Measurements from ENCODE around the gene ESYT1. TPM values are rescaled to one million over a fixed set of nuclear protein-coding genes. Genes with fewer than 3 reads are reported as not detected.

ESYT1 gene
- total RNA-seq, 2 experiments from 2014 or later, result 142 to 146 TPM

DNA sequence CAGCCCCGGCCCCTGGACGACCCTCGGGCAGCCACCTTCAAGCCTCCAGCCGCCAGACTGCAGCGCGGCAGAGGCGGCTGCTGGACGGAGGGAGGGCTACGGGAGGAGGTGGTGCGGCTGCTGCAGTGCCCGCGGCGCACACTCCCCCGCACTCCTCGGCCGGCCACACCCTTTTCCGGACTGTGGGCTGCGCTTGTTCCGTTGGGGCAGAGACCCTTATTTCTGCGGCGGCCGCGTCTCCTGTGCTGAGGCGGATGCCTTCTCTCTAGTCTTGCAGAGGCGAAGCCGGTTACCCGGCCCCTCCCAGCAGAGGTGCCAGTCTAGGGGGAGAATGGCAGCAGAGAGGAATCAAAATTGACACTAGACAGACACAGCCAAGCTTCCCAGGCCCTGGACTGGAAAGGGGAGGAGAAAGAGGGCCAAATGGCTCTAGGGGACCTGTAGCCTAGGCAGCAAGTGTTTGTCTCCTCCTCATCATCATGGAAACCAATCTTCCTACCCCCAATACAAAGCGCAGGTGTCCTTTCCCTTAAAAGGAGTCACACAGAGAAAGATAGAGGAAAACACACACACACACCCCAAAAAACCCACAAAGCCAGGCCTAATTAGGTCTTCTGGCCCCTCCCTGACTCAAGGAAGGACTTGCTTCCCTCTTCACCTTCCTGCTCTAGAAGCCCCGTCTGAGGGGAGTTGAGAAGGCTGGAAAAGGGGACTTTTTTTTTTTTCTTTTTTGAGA is 1.3 kb downstream of the ESYT1 start:
- Mint-ChIP-seq H3K9me3 (no peaks in the 10 kb centered on the region), H3K36me3 (peaks cover 51% of the 10 kb centered on the region), H3K27ac (peak overlapping the region; percentile 93), H3K4me1 (ENCODE audit: low read depth) (peaks cover 65% of the 10 kb centered on the region), H3K4me3 (peak overlapping the region; percentile 97), H3K27me3 (no peaks in the 10 kb centered on the region)
- ChIA-PET CTCF (interaction anchor here (1.0 to 7.8 kb wide), 4 partner anchors 12 to 60 kb away, joined by 3 to 118 read pairs (median 58); partner anchors contain the start of genes MYL6B, RPL41, SMARCC2 and ZC3H10), POLR2A (interaction anchor here (0.7 to 3.8 kb wide), 12 partner anchors 12 to 92 kb away, joined by 3 to 45 read pairs (median 10); partner anchors contain the start of genes MYL6, MYL6B, RNF41 and RPL41)
- DNase-seq, result peak; percentile 80
- intact Hi-C loops (cut with micrococcal nuclease), result loop anchor here (1.0 kb wide), 1 partner anchor 9 kb away; no protein-coding TSS in a partner anchor

DNA sequence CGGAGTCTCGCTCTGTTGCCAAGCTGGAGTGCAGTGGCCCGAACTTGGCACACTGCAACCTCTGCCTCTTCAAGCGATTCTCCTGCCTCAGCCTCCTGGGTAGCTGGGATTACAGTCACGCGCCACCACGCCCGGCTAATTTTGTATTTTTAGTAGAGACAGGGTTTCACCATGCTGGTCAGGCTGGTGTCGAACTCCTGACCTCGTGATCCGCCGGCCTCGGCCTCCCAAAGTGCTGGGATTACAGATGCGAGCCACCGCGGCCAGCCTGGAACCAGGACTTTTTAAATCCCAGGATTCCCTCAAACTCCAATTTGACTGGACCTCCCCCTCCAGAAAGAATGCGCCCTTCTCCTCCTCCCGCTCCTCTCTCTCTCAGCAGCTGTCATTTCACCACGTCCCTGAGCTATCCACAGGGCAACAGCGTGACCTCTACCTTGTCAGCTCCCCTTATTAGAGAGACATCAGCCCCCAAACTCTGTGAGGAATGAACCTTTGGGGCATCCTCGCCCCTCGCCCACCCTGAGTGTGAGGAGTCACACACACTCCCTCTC is 2.0 kb downstream of the ESYT1 start:
- H3K27me3 Mint-ChIP-seq, result no peaks in the 10 kb centered on the region
- POLR2A ChIA-PET, result interaction anchor here (0.7 to 2.6 kb wide), 6 partner anchors 12 to 64 kb away, joined by 3 to 17 read pairs (median 3); partner anchors contain the start of genes MYL6, MYL6B and SMARCC2
- DNase-seq, result no peak
- H3K27ac Mint-ChIP-seq, result peak overlapping the region; percentile 93
- H3K9me3 Mint-ChIP-seq, result no peaks in the 10 kb centered on the region
- H3K36me3 Mint-ChIP-seq, result peaks cover 51% of the 10 kb centered on the region
- intact Hi-C loops (cut with micrococcal nuclease), result loop anchor here (1.0 kb wide), 1 partner anchor 8 kb away; no protein-coding TSS in a partner anchor
- peak overlapping the region; percentile 97 for H3K4me3 Mint-ChIP-seq
- H3K4me1 Mint-ChIP-seq (ENCODE audit: low read depth), result peaks cover 63% of the 10 kb centered on the region
- CTCF ChIA-PET, result interaction anchor here (1.0 to 7.8 kb wide), 3 partner anchors 13 to 59 kb away, joined by 3 to 118 read pairs (median 62); partner anchors contain the start of genes MYL6B, RPL41, SMARCC2 and ZC3H10

DNA sequence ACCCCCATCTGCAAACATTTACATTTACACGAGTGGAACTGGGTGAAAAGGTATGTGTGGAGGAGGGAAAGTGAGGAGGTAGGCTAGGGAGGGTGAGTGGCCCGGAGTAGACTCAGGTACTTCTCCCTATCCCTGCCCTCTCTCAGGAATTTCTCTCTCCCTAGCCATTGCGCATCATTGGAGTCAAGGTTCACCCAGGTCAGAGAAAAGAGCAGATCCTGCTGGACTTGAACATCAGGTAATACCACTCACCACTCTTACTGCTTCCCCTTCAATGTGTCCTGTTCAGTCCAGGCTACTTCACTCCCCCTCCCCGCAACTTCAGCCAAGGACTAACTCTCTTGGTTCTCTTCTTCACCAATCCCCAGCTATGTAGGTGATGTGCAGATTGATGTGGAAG is 2.8 kb downstream of the ESYT1 start:
- intact Hi-C loops (cut with micrococcal nuclease), result no loop called here
- no peak overlapping the region for H3K4me3 Mint-ChIP-seq
- H3K4me1 Mint-ChIP-seq (ENCODE audit: low read depth), result peaks cover 61% of the 10 kb centered on the region
- no peak for DNase-seq
- CTCF ChIA-PET, result interaction anchor here (1.0 to 7.8 kb wide), 3 partner anchors 21 to 58 kb away, joined by 3 to 118 read pairs (median 3); partner anchors contain the start of genes MYL6B, PA2G4 and SMARCC2
- H3K36me3 Mint-ChIP-seq, result peaks cover 53% of the 10 kb centered on the region
- POLR2A ChIA-PET, result no interaction called here
- H3K27me3 Mint-ChIP-seq, result no peaks in the 10 kb centered on the region
- no peaks in the 10 kb centered on the region for H3K9me3 Mint-ChIP-seq
- H3K27ac Mint-ChIP-seq, result peak overlapping the region; percentile 11

GRCh38 chr12:56134897-56135296 is 6.8 kb downstream of the ESYT1 start:
- intact Hi-C loops (cut with micrococcal nuclease), result no loop called here
- POLR2A ChIA-PET, result no interaction called here
- Mint-ChIP-seq H3K4me3 (no peak overlapping the region), H3K27ac (no peak overlapping the region), H3K36me3 (peaks cover 75% of the 10 kb centered on the region), H3K27me3 (no peaks in the 10 kb centered on the region), H3K9me3 (no peaks in the 10 kb centered on the region), H3K4me1 (ENCODE audit: low read depth) (peaks cover 67% of the 10 kb centered on the region)
- DNase-seq, result no peak
- CTCF ChIA-PET, result no interaction called here

- no peaks in the 10 kb centered on the region for H3K9me3 Mint-ChIP-seq
- H3K4me1 Mint-ChIP-seq (ENCODE audit: low read depth), result peaks cover 61% of the 10 kb centered on the region
- POLR2A ChIA-PET, result interaction anchor here (1.1 kb wide), 1 partner anchor 31 kb away, joined by 3 read pairs; no protein-coding TSS in a partner anchor
- peaks cover 69% of the 10 kb centered on the region for H3K36me3 Mint-ChIP-seq
- no peak overlapping the region for H3K4me3 Mint-ChIP-seq
- intact Hi-C loops (cut with micrococcal nuclease), result loop anchor here (1.0 kb wide), 1 partner anchor 9 kb away; no protein-coding TSS in a partner anchor
- no peaks in the 10 kb centered on the region for H3K27me3 Mint-ChIP-seq
- DNase-seq, result no peak
- peak overlapping the region; percentile 50 for H3K27ac Mint-ChIP-seq
- CTCF ChIA-PET, result interaction anchor here (0.8 to 1.8 kb wide), 6 partner anchors 10 to 84 kb away, joined by 3 to 6 read pairs (median 4); partner anchors contain the start of genes ESYT1, RNF41, SMARCC2 and ZC3H10
These were observed 9.9 kb downstream of the ESYT1 start for GRCh38 chr12:56137853-56138571.

- Mint-ChIP-seq H3K27ac (peak overlapping the region; percentile 81), H3K36me3 (peaks cover 66% of the 10 kb centered on the region), H3K4me1 (ENCODE audit: low read depth) (peaks cover 46% of the 10 kb centered on the region), H3K4me3 (no peak overlapping the region), H3K9me3 (no peaks in the 10 kb centered on the region), H3K27me3 (no peaks in the 10 kb centered on the region)
- intact Hi-C loops (cut with micrococcal nuclease), result no loop called here
- no peak for DNase-seq
- CTCF ChIA-PET, result interaction anchor here (1.0 to 2.3 kb wide), 2 partner anchors 10 to 15 kb away, joined by 3 to 10 read pairs; partner anchors contain the start of gene MYL6B
- POLR2A ChIA-PET, result interaction anchor here (0.6 to 2.1 kb wide), 8 partner anchors 10 to 40 kb away, joined by 3 to 9 read pairs (median 4); partner anchors contain the start of genes ESYT1 and MYL6B
These were observed 14.1 kb downstream of the ESYT1 start for GRCh38 chr12:56141946-56142784.

GRCh38 chr12:56143217-56143616 is 15.2 kb downstream of the ESYT1 start:
- DNase-seq, result no peak
- POLR2A ChIA-PET, result interaction anchor here (0.6 to 2.1 kb wide), 5 partner anchors 8 to 18 kb away, joined by 3 to 9 read pairs (median 3); partner anchors contain the start of genes ESYT1, MYL6 and MYL6B
- Mint-ChIP-seq H3K4me3 (no peak overlapping the region), H3K4me1 (ENCODE audit: low read depth) (peaks cover 36% of the 10 kb centered on the region), H3K27ac (peak overlapping the region; percentile 81), H3K9me3 (no peaks in the 10 kb centered on the region), H3K27me3 (no peaks in the 10 kb centered on the region), H3K36me3 (peaks cover 57% of the 10 kb centered on the region)
- intact Hi-C loops (cut with micrococcal nuclease), result no loop called here
- CTCF ChIA-PET, result interaction anchor here (0.9 to 2.3 kb wide), 4 partner anchors 9 to 63 kb away, joined by 3 to 10 read pairs (median 4); partner anchors contain the start of genes MYL6B and SMARCC2

- no peaks in the 10 kb centered on the region for H3K9me3 Mint-ChIP-seq
- ChIA-PET POLR2A (interaction anchor here (1.0 to 2.1 kb wide), 3 partner anchors 8 to 17 kb away, joined by 3 to 9 read pairs (median 4); partner anchors contain the start of genes MYL6 and MYL6B), CTCF (interaction anchor here (1.6 kb wide), 1 partner anchor 46 kb away, joined by 6 read pairs; the partner anchor contains the start of gene SMARCC2)
- peaks cover 30% of the 10 kb centered on the region for H3K4me1 Mint-ChIP-seq (ENCODE audit: low read depth)
- no peaks in the 10 kb centered on the region for H3K27me3 Mint-ChIP-seq
- peak overlapping the region; percentile 81 for H3K27ac Mint-ChIP-seq
- DNase-seq, result no peak
- intact Hi-C loops (cut with micrococcal nuclease), result no loop called here
- peaks cover 50% of the 10 kb centered on the region for H3K36me3 Mint-ChIP-seq
- H3K4me3 Mint-ChIP-seq, result no peak overlapping the region
These were observed 15.8 kb downstream of the ESYT1 start for GRCh38 chr12:56143870-56144269.

GRCh38 chr12:56145217-56145616 is 17.1 kb downstream of the ESYT1 start:
- ChIA-PET CTCF (no interaction called here), POLR2A (interaction anchor here (1.3 kb wide), 1 partner anchor 15 kb away, joined by 3 read pairs; no protein-coding TSS in a partner anchor)
- Mint-ChIP-seq H3K9me3 (no peaks in the 10 kb centered on the region), H3K27me3 (no peaks in the 10 kb centered on the region), H3K4me1 (ENCODE audit: low read depth) (peaks cover 28% of the 10 kb centered on the region), H3K36me3 (peaks cover 43% of the 10 kb centered on the region), H3K4me3 (no peak overlapping the region), H3K27ac (peak overlapping the region; percentile 54)
- intact Hi-C loops (cut with micrococcal nuclease), result no loop called here
- no peak for DNase-seq

DNA sequence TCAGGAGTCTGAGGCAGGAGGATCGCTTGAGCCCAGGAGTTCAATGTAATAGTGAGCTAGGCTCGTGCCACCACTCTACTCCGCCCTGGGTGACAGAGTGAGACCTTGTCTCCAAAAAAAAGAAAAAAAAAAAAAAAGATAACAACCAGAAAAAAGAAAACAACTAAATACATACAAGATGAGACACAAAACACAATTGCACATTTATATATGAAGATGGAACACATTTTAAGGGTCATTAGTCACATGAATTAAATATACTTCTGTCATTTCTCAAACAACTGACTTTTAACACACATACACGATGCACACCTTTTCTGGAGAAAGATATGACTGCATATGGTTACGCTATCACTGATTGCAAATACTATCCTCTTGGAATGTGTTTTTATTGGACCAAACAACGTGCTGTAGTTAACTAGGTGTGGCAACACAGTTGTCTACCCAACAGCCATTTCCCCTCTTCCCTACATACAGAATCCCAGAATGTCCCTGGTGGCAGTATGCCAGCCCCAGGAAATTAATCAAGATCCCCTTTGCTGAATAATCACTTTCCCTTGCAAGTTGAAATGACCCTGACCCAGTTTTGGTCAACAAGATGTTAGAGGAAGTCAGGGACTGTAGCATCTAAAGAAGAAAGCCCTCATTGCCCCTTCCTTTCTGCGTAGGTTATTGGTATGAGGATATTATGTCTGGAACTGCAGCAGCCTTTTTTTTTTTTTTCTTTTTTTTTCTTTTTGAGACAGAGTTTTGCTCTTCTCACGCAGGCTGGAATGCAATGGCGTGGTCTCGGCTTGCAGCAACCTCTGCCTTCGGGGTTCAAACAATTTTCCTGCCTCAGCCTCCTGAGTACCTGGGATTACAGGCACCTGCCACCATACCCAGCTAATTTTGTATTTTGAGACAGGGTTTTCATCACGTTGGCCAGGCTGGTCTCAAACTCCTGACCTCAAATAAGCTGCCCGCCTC is 18.7 kb downstream of the ESYT1 start:
- peaks cover 35% of the 10 kb centered on the region for H3K4me1 Mint-ChIP-seq (ENCODE audit: low read depth)
- H3K27me3 Mint-ChIP-seq, result no peaks in the 10 kb centered on the region
- intact Hi-C loops (cut with micrococcal nuclease), result no loop called here
- no peak for DNase-seq
- no peak overlapping the region for H3K4me3 Mint-ChIP-seq
- ChIA-PET CTCF (interaction anchor here (0.8 to 0.9 kb wide), 2 partner anchors 28 to 60 kb away, joined by 3 read pairs; no protein-coding TSS in a partner anchor), POLR2A (interaction anchor here (0.6 kb wide), 1 partner anchor 612 kb away, joined by 3 read pairs; no protein-coding TSS in a partner anchor)
- H3K27ac Mint-ChIP-seq, result peak overlapping the region; percentile 29
- no peaks in the 10 kb centered on the region for H3K9me3 Mint-ChIP-seq
- H3K36me3 Mint-ChIP-seq, result peaks cover 33% of the 10 kb centered on the region

Measured in activated CD4-positive, alpha-beta memory T cell treated with anti-CD3 and anti-CD28 coated beads for 36 hours (primary cell).